CD14-positive monocyte (primary cell): ENCODE results near the gene CMPK1. TPM values are rescaled to one million over a fixed set of nuclear protein-coding genes. Genes with fewer than 3 reads are reported as not detected.

Source experiments
- DNase-seq, 3 donors: peaks; one replicate each; pipeline ENCODE4 v3.0.0-alpha.2; 2011 to 2022
- H2AFZ ChIP-seq: 2 replicates; pipeline ENCODE4 v1.6.0; 2012; ENCODE audit warnings: mild to moderate bottlenecking, low read depth, low read length, inconsistent platforms; ENCODE audit not compliant: insufficient read depth, poor library complexity, severe bottlenecking
- H3K27ac ChIP-seq, 2 donors: 1 replicate in 1 of 2; 2 replicates in 1 of 2; pipeline ENCODE4 v1.5.1; 2012 to 2013; ENCODE audit warnings: low read length in 2 of 2, control low read depth in 1 of 2, inconsistent platforms in 1 of 2, low read depth in 1 of 2, mild to moderate bottlenecking in 1 of 2
- H3K27me3 ChIP-seq, 2 donors: one replicate each; pipeline versions ENCODE4 v1.6.0 to v1.6.1; 2011 to 2013; ENCODE audit warnings: low read length in 2 of 2; ENCODE audit not compliant: control insufficient read depth in 2 of 2, insufficient read depth in 2 of 2
- H3K36me3 ChIP-seq, 2 donors: replicated peaks in 1 of 2; 1 replicate in 1 of 2; 2 replicates in 1 of 2; pipeline versions ENCODE4 v1.5.1 to v1.6.1; 2012 to 2013; ENCODE audit warnings: low read length in 2 of 2, control low read depth in 1 of 2, inconsistent platforms in 1 of 2, mild to moderate bottlenecking in 1 of 2; ENCODE audit not compliant: insufficient read depth in 2 of 2, control insufficient read depth in 1 of 2
- H3K4me1 ChIP-seq, 2 donors: 1 replicate in 1 of 2; 2 replicates in 1 of 2; pipeline versions ENCODE4 v1.5.1 to v1.6.1; 2012 to 2013; ENCODE audit warnings: low read length in 2 of 2, control low read depth in 1 of 2, inconsistent platforms in 1 of 2, mild to moderate bottlenecking in 1 of 2, moderate library complexity in 1 of 2; ENCODE audit not compliant: insufficient read depth in 2 of 2, control insufficient read depth in 1 of 2
- H3K4me2 ChIP-seq: replicated peaks from 2 replicates; pipeline ENCODE3; 2012; ENCODE audit warnings: low read length, moderate library complexity, mild to moderate bottlenecking; ENCODE audit not compliant: poor library complexity, severe bottlenecking; ENCODE audit errors: extremely low read depth
- H3K4me3 ChIP-seq, 3 experiments: fragments of 200-600 bp in 1 of 3; sonication (generic) in 1 of 3; replicated peaks in 1 of 3; 1 replicate in 2 of 3; 2 replicates in 1 of 3; pipeline ENCODE4 v1.5.1; 2011 to 2013; ENCODE audit warnings: low read length in 3 of 3, mild to moderate bottlenecking in 3 of 3, control low read depth in 2 of 3, low read depth in 2 of 3, inconsistent platforms in 1 of 3, moderate library complexity in 1 of 3
- H3K79me2 ChIP-seq: 2 replicates; pipeline ENCODE4 v1.6.0; 2012; ENCODE audit warnings: mild to moderate bottlenecking, control low read depth, inconsistent platforms, low read length, moderate library complexity; ENCODE audit not compliant: insufficient read depth
- H3K9ac ChIP-seq: 2 replicates; pipeline ENCODE4 v1.6.0; 2017; ENCODE audit warnings: low read length, mild to moderate bottlenecking; ENCODE audit not compliant: insufficient read depth, poor library complexity, severe bottlenecking
- H3K9me3 ChIP-seq, 2 donors: replicated peaks in 1 of 2; 1 replicate in 1 of 2; 2 replicates in 1 of 2; pipeline versions ENCODE4 v1.5.1 to v1.6.1; 2012 to 2013; ENCODE audit warnings: low read length in 2 of 2, control low read depth in 1 of 2; ENCODE audit not compliant: control insufficient read depth in 1 of 2, insufficient read depth in 1 of 2
- H4K20me1 ChIP-seq: 2 replicates; pipeline ENCODE4 v1.6.0; 2012; ENCODE audit warnings: mild to moderate bottlenecking, low read length, control low read depth, moderate library complexity; ENCODE audit not compliant: insufficient read depth
- H3K27ac Mint-ChIP-seq, 7 donors: one replicate each; pipeline ENCODE4 v1.8.0; 2020; ENCODE audit warnings: mild to moderate bottlenecking in 7 of 7, mixed read lengths in 7 of 7, moderate library complexity in 6 of 7, inconsistent platforms in 2 of 7
- H3K27me3 Mint-ChIP-seq, 3 donors: one replicate each; pipeline ENCODE4 v1.8.0; 2021 to 2022; ENCODE audit warnings: low read depth in 3 of 3, mild to moderate bottlenecking in 3 of 3, mixed read lengths in 3 of 3, moderate library complexity in 3 of 3, inconsistent platforms in 1 of 3
- H3K36me3 Mint-ChIP-seq, 2 donors: one replicate each; pipeline ENCODE4 v1.8.0; 2020; ENCODE audit warnings: mixed read lengths in 2 of 2, inconsistent platforms in 1 of 2, mild to moderate bottlenecking in 1 of 2
- H3K4me1 Mint-ChIP-seq: one replicate; pipeline ENCODE4 v1.8.0; 2020; ENCODE audit warnings: mild to moderate bottlenecking, mixed read lengths
- H3K4me3 Mint-ChIP-seq, 2 donors: one replicate each; pipeline ENCODE4 v1.8.0; 2020; ENCODE audit warnings: mild to moderate bottlenecking in 2 of 2, mixed read lengths in 2 of 2, moderate library complexity in 1 of 2
- H3K9me3 Mint-ChIP-seq, 7 donors: one replicate each; pipeline ENCODE4 v1.8.0; 2020 to 2022; ENCODE audit warnings: mixed read lengths in 7 of 7, mild to moderate bottlenecking in 6 of 7, moderate library complexity in 6 of 7, inconsistent platforms in 2 of 7
- CTCF ChIP-seq: fragments of 200-600 bp; IDR thresholded peaks from one replicate; pipeline ENCODE4 v1.8.0; 2022; ENCODE audit warnings: antibody characterized with exemption, mild to moderate bottlenecking
- WGBS: methylation state at CpG from one replicate; pipeline ENCODE4 v1.1.5; 2013; ENCODE audit warnings: missing lambda C conversion rate; ENCODE audit not compliant: insufficient coverage; 5-methylcytosine and 5-hydroxymethylcytosine counted together
- intact Hi-C, 2 donors: fragments of 100-400 bp; cut with micrococcal nuclease; formaldehyde crosslinking; loops; one replicate each; pipeline versions ENCODE4 v1.15.0 to v1.15.1; 2023
- polyA plus RNA-seq, 3 donors: library from polyadenylated mRNA; depleted of rRNA in 1 of 3; unstranded in 2 of 3; stranded (reverse) in 1 of 3; fragments of 300-500 nt in 2 of 3; fragments of >200 nt in 1 of 3; fragmentation: Illumina TruSeq in 2 of 3; gene quantifications; 1 replicate in 2 of 3; 2 replicates in 1 of 3; pipeline ENCODE4 v1.2.3, GENCODE V29; 2012 to 2021

CMPK1 gene
- polyA plus RNA-seq, 3 donors, result 17.4 to 67.6 (median 65.2) TPM

GRCh38 chr1:47331875-47332274, 1.7 kb upstream of the CMPK1 start:
- Histone ChIP-seq H3K36me3 (no peaks in the 10 kb centered on the region), H3K27me3 (no peaks in the 10 kb centered on the region), H3K4me2 (no peak overlapping the region), H3K79me2 (peaks cover 28% of the 10 kb centered on the region), H3K4me3 (no peak overlapping the region), H4K20me1 (no peaks in the 10 kb centered on the region), H2AFZ (no peak overlapping the region), H3K27ac (no peak overlapping the region), H3K9me3 (no peaks in the 10 kb centered on the region), H3K4me1 (peaks cover 20 to 28% of the 10 kb centered on the region in 2 donors), H3K9ac (no peak overlapping the region)
- H3K27ac Mint-ChIP-seq, result no peak overlapping the region
- peaks cover 8% of the 10 kb centered on the region for H3K4me1 Mint-ChIP-seq
- H3K4me3 Mint-ChIP-seq, result no peak overlapping the region
- TF ChIP-seq CTCF, result no peak
- H3K27me3 Mint-ChIP-seq, result no peaks in the 10 kb centered on the region
- WGBS, result 72% methylated on average over 2 of the region's 2 CpGs
- intact Hi-C loops, result loop anchor here in 1 of 2 donors (2.0 kb wide), 1 partner anchor 19 kb away; no protein-coding TSS in a partner anchor
- DNase-seq, result no peak
- H3K36me3 Mint-ChIP-seq, result no peaks in the 10 kb centered on the region
- H3K9me3 Mint-ChIP-seq, result no peaks in the 10 kb centered on the region

- Histone ChIP-seq H3K36me3 (no peaks in the 10 kb centered on the region), H3K9ac (peak overlapping the region; percentile 84), H3K4me1 (peaks cover 20 to 28% of the 10 kb centered on the region in 2 donors), H3K4me2 (peak overlapping the region; percentile 95), H2AFZ (peak overlapping the region; percentile 96), H3K27ac (peak overlapping the region; percentile 93 to 97), H3K79me2 (peaks cover 39% of the 10 kb centered on the region), H3K4me3 (peak overlapping the region; percentile 86 to 95 (median 93)), H4K20me1 (peaks cover 4% of the 10 kb centered on the region), H3K9me3 (no peaks in the 10 kb centered on the region), H3K27me3 (no peaks in the 10 kb centered on the region)
- H3K27me3 Mint-ChIP-seq, result no peaks in the 10 kb centered on the region
- no peak for TF ChIP-seq CTCF
- H3K27ac Mint-ChIP-seq, result no peak overlapping the region
- no peaks in the 10 kb centered on the region for H3K36me3 Mint-ChIP-seq
- 64% methylated on average over 19 of the region's 19 CpGs for WGBS
- no peak overlapping the region for H3K4me3 Mint-ChIP-seq
- H3K4me1 Mint-ChIP-seq, result peaks cover 9% of the 10 kb centered on the region
- intact Hi-C loops, result loop anchor here in 1 of 2 donors (2.0 kb wide), 1 partner anchor 20 kb away; no protein-coding TSS in a partner anchor
- H3K9me3 Mint-ChIP-seq, result no peaks in the 10 kb centered on the region
- no peak for DNase-seq
Observed at GRCh38 chr1:47332779-47333577, 612 bp upstream of the CMPK1 start.
